ENCODE measurements around the gene SORCS2.

Gene SORCS2

GRCh38 chr4:7261536-7261935, 69.2 kb downstream of the SORCS2 start:
- FAIRE-seq = no peak

GRCh38 chr4:7262134-7262533, 69.8 kb downstream of the SORCS2 start:
- no peak for DNase-seq (ENCODE audit: insufficient read length, low spot score)
- no peak for FAIRE-seq

More at GRCh38 chr4:7261536-7261935, 69.2 kb downstream of the SORCS2 start:
- DNase-seq (ENCODE audit: insufficient read length, low spot score) = no peak

DNA sequence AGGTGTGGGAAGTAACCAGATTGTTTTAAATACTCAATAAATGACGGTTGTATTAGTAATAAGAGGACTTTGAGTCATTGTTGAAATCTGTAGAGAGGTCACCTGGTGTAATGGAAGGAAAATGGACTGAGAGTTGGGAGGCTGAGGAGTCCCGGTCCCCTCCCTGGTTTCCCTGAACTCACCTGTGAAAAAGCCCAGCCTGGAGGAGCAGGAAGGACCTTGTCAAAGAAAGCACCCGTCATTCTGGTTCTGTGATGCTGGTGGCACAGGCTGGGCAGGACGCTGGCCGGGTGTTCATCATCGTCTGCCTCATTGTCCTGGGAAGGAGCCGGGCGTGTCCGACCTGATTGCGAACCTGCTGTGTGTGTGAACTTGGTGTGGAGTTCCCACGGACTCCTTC, 70.8 kb downstream of the SORCS2 start:
- FAIRE-seq (no peak), DNase-seq (ENCODE audit: insufficient read length, low spot score) (no peak)

GRCh38 chr4:7264694-7265093, 72.4 kb downstream of the SORCS2 start:
- FAIRE-seq (no peak), DNase-seq (ENCODE audit: insufficient read length, low spot score) (no peak)

DNA sequence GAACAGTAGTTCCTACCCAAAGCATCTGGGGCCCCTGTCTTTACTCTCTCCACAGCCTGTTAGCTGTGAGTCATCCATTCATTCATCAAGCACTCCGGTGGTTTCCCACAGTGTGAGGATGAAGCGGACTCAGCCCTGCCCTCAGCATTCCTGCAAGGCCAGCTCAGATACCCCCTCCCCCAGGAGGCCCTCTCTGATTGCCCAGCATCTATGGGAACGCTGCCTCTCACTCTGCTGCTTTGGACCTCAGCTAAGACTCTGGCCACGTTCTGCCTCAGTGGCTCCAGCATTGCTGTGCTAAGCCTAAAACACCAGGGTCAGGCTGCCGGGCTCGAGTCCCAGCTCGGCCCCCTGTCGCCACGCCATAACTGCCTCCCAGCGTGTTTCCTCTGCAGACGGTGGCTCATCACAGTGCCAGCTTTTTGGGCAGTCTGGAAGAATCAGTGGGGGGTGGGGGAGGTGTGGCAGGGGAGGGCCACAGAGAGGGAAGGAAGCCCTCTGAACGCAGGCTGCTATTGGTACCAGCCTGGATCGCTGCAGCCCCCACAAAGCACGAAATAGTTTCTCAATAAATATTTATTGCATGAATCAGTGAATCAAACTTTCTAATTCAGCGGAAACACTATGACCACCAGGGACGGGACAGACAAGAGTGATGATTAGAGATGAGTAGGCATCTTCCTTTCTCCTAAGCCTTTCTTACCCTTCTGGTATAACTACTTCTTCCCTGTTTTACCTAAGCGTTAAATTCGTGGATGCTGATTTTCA, 74.4 kb downstream of the SORCS2 start:
- FAIRE-seq (no peak), DNase-seq (ENCODE audit: insufficient read length, low spot score) (peak; percentile 68)

DNA sequence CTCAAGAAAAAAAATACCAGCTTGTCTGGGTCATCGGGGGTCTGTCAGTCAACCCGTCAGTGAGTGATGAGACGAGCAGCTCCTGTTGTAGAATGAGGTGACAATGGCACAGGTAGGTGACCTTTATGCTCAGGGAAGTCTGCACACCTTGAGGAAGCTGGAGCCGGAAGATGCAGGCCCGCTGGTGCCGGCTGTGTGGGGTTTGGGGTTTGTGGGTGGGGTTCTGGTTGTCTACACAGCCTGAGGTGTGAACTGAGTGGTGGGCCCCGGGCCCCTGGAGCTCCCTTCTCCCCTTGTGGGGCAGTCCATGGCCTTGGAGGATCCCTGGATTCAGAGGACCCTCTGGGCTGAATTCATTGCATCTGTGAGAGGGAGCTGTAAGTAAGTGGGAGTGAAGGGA, 75.5 kb downstream of the SORCS2 start:
- no peak for DNase-seq (ENCODE audit: insufficient read length, low spot score)
- FAIRE-seq = no peak

DNA sequence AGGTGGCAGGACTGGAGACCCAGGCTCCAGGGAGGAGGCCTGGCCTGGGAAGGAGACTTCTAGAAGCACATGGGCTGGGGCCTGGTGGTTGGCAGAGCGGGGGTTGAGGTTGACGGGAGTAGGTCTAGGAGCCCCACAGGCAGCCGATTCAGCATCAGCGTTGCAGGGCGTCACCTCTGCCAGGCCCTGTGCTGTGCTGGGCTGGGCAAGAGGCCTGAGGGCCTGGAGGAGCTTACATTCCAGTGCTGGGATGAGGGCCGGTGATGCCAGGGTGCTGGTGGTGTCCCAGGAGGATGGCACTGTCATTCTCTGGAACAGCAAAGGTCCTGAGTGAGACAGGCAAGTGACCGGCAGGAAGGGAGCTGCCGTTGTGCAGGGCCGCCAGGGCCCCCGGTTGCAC, 76.6 kb downstream of the SORCS2 start:
- no peak for FAIRE-seq

DNA sequence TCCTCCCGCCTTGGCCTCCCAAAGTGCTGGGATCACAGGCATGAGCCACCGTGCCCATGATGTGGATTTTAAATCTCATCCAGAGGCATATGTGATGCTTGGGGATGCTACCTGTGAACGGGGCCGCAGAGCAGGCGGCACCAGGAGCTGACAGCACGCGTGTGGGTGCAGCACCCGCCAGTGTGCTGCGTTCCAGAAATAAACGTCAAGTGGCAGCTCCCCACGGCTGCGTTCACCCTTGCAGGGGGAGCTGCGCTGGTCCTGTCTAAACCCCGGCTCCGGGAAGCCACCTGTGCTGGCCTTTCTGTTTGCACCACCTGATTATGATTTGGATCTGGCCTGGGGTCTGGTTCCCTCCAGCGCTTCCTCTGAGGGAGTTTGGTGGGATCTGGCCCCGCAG, 77.8 kb downstream of the SORCS2 start:
- DNase-seq (ENCODE audit: insufficient read length, low spot score) (no peak), FAIRE-seq (no peak)

More for the DNA sequence above, 76.6 kb downstream of the SORCS2 start:
- no peak for DNase-seq (ENCODE audit: insufficient read length, low spot score)

DNA sequence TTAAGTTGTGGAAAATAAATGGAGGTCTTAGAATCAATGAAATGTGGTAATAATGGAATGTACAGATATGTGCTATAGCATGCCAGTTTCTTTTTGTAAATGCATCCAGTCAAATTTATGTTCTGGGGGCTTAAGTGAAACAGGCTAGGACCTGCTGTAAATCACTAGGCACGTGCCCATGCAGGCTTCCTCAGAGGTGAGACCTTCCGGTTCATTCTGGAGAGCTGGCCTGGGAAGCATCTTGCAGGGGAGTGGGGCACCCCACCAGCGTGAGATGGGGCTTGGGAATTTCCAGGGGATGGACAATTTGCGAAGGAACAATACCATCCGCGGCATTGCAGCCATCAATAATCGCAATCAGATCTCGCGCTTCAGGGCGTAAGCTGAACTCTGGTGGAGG, 80.1 kb downstream of the SORCS2 start:
- DNase-seq (ENCODE audit: insufficient read length, low spot score) (no peak), FAIRE-seq (no peak)

- FAIRE-seq (no peak), DNase-seq (ENCODE audit: insufficient read length, low spot score) (no peak)
These were observed 81.5 kb downstream of the SORCS2 start for GRCh38 chr4:7273738-7274297.

GRCh38 chr4:7275067-7275466, 82.7 kb downstream of the SORCS2 start:
- FAIRE-seq (no peak), DNase-seq (ENCODE audit: insufficient read length, low spot score) (no peak)

GRCh38 chr4:7275490-7276154, 83.3 kb downstream of the SORCS2 start:
- no peak for DNase-seq (ENCODE audit: insufficient read length, low spot score)
- FAIRE-seq = no peak

GRCh38 chr4:7276515-7276914, 84.2 kb downstream of the SORCS2 start:
- FAIRE-seq (no peak), DNase-seq (ENCODE audit: insufficient read length, low spot score) (no peak)

DNA sequence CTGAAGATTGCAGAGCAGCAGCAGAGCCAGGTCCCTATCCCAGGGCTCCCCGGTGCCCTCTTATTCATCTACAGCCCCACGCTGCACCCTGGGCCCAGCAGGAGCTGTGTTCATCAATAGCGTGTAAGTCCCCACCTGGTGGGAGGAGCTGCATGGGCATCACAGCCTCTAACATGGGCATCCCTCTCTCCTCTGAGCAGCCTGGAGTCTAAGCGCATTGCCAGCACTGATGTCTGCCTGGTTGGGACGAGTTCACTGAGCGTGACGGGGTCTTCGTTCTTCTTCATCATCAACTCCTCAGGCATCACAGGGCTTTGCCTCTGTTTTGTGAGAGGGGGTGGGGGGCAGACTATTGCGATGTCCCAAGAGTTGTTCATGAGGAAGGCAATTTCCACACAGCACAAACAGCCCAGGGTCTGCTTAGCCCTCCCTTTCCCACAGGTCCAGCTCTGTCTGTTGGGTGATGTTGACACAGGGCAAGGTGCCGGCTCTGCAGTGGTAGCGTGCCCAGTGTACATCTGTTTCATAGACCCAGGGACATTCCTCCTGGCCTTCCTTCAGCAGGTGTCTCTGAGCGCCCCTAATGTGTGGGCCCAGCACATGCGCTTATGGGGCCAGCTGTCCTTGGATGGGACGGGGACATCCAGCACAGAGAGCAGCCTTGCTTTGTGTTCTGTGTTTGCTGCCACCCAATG, 85.9 kb downstream of the SORCS2 start:
- DNase-seq (ENCODE audit: insufficient read length, low spot score) (no peak), FAIRE-seq (no peak)

GRCh38 chr4:7278981-7279380, 86.6 kb downstream of the SORCS2 start:
- FAIRE-seq = no peak

GRCh38 chr4:7279902-7280301, 87.6 kb downstream of the SORCS2 start:
- no peak for FAIRE-seq
- DNase-seq (ENCODE audit: insufficient read length, low spot score) = no peak

More at GRCh38 chr4:7278981-7279380, 86.6 kb downstream of the SORCS2 start:
- DNase-seq (ENCODE audit: insufficient read length, low spot score) = no peak

DNA sequence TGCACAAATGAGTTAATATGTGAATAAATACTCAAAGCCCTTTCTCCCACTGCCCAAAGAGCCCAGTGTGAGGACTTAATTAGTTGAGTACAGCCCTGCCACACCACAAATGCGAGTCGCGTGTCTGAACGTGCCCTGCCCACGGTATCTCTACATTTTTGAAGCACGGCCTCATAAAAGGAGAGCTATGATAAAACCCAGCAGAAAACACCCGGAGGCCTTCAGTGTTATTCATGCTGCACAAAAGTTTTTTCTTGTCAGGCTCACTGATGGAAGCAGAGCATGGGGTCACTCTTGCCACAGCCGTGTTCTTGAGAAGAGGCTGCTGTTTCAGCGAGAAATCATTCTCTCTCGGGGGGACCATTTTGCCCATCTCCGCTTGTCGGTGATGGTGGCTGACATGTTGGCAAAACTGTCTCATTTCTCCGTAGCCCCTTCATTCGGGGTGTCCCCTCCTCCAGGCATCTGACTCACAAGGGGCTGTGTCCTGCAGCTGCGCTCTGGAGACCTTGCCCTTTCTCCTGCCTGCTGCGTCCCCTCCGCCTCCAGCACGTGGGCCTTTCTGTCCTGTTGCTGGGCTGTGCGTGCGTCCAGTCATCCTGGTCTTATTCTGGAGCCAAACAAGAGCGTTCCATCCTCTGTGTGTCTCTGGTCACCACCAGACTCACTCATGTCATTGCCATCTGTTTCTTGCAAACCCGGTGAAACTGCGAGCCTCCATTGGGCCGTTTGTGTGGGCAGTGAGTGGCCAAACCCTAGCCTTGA, 88.8 kb downstream of the SORCS2 start:
- FAIRE-seq (no peak), DNase-seq (ENCODE audit: insufficient read length, low spot score) (peak; percentile 37)

DNA sequence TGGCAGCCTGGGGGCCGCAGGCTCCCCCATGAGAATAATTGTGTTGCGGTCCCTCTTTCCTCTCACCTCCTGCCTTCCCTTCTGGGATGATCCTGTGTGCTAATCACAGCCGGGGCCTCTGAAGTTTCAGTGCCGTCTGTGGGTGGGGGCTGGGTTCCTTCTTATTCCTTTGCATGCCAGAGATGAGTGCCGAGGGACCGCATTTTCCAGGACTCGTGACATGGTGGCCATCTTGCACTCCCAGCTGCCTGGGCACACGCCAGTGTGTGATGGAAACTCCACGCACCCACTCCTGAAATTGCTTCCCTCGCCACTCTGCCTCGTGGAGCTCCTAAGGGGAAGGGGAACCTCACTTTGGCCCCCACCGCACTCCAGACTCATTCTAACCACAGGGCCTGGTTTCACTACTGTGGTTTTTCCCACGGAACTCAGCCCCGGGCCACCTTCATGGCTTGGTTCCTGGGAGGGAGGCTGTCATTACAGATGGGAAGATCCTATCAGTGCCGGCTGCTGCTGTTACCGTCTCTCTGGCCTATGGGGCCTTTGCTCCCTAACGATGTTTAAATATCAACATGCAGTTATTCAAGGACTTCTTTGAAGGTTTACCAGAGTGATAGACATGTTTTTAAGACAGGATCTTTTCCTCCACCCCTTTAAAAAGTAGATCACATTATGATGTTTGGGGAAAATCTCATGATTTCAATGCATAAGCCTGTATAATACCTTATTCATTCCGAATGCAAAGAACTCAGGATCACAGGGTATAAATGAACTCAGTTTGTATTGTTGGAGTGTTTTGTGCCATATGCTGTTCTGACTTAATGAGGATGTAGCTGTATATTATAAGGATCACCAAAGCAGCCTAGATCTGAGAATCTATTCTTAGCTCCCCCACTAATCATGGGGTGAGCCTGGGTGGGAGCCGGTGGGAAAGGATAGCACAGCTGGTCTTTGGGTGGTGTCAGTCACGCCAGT, 89.6 kb downstream of the SORCS2 start:
- DNase-seq (ENCODE audit: insufficient read length, low spot score) (no peak), FAIRE-seq (no peak)

DNA sequence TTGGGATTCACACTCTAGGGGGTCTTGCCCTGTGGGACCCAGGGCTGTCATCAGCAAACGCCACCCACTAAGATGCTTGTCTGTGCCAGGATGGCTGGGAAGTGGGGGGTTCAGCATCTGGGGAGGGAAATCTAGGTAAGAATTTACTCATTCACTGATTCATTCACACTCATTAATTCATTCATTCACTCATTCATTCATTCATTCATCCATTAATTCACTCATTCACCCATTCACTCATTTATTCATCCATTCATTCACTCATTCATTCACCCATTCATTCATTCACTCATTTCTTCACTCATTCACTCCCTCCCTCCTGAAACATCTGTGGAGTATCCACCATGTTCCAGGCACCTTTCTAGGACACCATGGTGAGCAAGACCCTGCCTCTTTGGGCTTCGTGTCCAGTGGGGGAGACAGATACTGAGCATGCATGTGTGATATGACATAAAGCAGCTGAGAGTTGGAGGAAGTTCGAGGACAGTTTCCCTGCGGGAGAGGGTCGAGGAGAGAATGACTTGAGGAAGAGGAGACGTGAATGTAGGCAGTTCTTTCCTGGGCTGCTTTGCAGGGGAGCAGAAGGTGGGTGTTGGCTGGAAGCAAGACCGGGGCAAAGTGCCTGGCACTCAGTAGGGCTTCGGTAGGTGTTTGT, 90.6 kb downstream of the SORCS2 start:
- peak; percentile 20 for FAIRE-seq
- DNase-seq (ENCODE audit: insufficient read length, low spot score) = no peak
